UCSD-AML1 (cell line): Measurements from ENCODE around the gene MEGF11.

Source experiments
- DNase-seq: peaks from one replicate; lab custom pipeline; 2025; ENCODE audit not compliant: unreplicated experiment; lab: John Stamatoyannopoulos, UW

Gene MEGF11

DNA sequence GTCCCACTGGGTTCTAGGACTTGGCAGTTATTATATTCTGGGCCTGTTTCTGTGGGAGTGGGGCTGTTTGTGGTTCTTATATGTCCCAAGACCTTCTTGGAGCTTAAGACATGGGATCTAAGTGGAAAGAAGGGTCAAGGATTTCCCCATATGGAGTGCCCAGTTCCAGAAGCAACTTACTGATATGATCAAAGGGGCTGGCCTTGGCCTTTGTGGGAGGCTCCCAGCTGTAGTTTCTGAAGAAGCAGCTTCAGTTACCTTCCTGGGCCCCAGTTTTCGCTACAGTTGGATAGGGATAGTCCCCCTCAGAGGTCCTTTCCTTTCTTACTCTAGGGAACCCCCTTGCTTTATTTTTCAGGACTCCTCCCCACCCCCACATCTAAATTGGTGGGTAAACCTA is 328.2 kb downstream of the MEGF11 start:
- no peak for DNase-seq

DNA sequence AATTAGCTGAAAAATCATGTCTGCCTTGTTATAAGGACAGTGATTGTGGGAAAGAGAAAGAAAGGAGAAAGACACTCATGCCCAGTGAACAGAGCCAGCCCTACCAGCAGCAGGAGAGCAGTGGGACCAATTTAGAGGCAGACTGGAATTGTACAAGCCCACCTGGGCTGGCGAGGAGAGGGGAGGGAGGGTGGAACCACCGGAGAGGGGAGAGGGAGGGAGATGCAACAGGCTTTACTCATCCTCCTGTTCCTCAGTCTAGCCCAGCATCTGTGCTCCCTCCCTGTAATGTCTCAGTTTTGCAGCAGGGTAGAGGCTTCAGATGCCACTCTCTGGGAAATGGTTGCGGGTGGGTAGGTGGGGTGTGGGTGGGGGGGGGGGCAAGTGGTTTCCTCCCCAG is 329.5 kb downstream of the MEGF11 start:
- DNase-seq, result no peak

DNA sequence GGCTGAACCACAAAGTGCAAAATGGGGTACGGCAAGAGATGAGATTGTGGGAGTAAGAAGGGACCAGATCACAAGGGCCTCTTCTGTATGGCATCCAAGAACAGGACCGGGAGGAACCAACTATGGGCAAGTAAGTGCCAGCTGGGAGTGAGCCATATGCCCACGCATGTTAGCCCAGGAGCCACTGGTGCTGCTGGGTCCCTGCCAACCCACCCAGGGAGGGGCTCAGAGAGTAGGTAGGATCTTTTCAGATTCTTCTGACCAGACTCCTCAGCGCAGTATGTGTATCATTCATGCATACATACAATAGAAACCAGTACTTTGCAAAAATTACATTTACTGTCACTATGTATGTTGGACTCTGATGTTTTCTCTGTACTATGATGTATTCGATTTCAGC is 330.3 kb downstream of the MEGF11 start:
- DNase-seq, result no peak

DNA sequence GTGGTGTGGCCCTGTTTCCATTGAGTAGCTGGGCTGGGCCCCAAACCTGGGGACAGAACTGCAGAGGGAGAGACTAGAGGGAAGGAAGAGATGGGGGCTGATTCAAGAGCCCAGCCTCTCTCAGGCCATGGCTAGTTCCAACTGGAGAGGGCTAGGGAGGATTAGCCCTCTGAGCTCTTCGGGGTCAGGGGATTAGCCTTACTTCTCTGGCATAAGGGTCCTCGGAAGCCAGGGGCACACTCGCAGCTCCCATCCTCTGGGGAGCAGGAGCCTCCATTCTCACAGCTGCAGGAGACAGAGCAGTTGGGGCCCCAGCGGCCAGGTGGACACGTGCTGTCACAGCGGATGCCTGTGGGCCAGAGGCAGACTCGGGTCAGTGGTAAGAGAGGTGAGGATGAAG is 330.9 kb downstream of the MEGF11 start:
- no peak for DNase-seq

DNA sequence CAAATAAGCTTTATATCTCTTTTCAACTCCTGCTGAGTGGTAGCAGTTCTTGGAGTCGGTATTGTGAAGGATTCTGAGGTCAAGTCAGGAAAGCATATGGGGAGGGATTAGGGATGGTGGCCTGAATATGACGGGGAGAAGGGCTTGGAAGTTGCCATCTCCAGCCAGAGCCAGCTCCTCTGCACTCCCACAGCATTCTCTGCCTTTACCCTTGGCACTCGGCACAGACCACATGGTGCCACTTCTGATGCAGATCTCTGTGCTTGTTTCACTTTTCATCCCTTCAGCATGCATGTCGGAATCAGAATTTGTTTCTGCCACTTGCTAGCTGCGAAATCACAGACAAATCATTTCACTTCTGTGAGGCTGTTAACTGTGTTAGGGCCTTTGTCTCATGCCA is 331.8 kb downstream of the MEGF11 start:
- DNase-seq, result no peak

DNA sequence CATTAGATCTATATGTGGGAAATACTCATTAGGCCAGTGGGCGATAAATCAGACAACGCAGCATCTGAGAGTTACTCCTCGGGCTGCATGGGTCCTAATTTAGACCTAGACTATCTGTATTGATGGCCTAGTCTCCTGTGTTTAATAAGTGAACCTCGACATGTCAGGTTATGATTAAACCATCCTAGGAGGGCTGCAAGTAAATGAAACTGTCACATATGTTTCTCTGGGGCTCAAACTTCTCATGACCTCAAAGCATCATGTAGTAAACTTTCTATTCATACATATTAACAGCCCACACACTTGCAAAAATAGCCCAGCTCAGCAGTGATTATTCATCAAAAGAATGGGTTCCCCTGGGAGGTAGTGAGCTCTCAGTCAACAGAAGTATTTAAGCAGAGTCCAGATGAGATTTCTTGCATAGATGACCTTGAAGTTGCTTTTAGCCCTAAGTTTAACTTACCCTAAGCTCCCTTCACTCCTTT is 332.7 kb downstream of the MEGF11 start:
- DNase-seq, result no peak

DNA sequence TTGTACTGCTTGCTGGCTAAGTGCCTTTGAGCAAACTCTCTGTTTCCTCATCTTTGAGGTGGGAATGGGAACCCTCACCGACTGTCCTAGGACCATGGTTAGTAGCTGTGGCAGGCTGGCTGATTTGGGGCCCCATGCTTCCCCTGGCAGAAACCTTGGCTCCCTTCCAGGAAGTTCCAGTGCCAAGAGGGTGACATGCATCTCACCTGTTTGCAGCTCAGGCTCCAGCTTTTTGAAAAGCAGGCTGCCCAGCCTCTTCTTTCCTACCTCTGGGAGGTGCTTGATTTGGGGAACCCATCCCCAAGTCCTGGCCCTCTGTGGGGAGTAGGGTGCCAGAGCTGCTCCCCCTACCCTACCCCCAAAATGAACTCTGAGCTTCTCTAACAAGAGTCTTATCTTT is 333.4 kb downstream of the MEGF11 start:
- no peak for DNase-seq

DNA sequence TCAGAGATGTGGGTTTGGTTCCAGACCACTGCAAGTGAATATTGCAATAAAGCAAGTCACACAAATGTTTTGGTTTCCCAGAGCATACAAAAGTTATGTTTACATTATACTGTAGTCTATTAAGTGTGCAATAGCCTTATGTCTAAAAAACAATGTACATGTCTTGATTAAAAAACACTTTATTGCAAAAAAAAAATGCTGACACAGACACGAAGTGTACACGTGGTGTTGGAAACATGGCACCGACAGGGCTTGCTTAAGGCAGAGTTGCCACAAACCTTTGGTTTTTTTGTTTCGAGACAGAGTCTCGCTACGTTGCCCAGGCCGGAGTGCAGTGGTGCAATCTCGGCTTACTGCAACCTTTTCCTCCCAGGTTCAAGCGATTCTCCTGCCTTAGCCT is 334.2 kb downstream of the MEGF11 start:
- DNase-seq, result no peak

DNA sequence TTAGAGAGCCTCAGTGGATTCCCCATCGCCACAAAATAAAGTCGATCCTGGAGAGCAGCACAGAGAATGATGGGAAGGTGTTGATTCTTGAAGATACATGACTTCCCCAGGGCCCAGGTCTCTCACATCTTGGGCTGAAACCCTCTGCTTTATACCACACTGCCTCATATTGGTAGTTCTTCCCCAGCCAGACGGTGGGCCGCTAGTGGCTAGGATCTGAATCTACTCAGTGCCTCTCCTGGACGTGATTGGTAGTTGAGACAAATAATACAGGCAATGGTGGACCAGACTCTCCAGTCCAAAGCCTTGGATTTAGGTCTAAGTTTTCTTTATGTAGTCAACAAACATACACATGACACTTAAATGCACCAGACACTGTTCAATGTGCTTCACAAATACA is 334.6 kb downstream of the MEGF11 start:
- no peak for DNase-seq

DNA sequence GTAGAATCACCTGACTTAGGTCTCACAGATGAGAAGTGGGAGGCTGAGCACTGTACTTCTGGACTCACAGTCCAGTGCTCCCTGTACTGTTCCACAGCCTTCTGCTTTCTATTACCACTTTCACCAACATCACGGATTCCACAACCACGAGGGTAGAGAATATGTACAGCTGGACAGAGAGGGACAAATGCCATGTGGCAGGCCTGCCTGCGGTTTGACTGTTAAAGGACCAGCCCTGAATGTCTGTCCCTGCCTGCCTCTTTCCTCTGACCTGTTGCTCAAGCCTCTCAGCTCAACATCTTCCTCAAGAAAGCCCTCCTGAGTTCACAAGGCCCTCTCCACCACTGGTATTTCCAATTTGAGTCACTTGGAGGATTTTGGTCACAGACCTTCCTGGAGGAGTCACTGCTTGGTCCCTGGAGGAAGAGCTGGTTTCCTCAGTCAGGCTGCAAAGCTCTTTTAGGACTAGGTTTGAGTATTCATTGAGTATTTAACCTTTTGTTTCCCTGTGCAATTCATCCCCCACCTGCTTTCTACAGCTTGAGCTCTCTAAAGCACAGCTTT is 335.1 kb downstream of the MEGF11 start:
- no peak for DNase-seq

DNA sequence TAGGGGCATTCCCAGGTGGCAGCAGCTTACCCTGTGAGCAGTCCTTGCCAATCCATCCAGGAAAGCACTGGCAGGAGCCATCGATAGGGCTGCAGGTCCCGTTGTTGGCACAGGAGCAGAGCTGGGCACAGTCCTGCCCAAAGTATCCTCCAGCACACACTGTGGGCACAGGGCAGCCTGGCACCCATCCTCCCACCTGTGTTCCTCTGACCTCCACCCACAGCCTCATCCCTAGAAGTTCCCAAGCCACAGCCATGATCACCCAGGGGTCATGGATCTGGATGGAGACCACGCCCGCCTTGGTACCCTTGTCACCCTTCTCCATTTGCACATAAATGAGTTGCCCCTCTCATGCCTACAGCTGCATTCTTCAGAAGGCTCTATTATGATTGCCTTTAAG is 335.6 kb downstream of the MEGF11 start:
- DNase-seq, result no peak

DNA sequence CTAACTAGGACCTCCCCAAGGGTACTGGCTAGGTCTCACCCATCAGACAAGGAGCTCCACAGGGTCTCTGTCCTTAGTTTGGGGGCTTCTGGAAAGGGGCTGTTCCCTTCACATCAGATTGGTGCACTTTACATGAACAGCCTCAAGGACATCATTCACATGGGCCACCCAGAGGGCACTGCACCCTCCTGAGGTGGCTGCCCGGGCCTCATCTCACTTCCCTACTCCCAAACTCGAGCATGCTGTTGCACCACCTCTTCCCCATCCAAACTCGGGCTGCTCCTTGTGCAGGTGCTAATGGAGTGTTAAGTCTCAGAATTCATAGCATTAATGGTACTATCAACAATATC is 336.2 kb downstream of the MEGF11 start:
- no peak for DNase-seq

DNA sequence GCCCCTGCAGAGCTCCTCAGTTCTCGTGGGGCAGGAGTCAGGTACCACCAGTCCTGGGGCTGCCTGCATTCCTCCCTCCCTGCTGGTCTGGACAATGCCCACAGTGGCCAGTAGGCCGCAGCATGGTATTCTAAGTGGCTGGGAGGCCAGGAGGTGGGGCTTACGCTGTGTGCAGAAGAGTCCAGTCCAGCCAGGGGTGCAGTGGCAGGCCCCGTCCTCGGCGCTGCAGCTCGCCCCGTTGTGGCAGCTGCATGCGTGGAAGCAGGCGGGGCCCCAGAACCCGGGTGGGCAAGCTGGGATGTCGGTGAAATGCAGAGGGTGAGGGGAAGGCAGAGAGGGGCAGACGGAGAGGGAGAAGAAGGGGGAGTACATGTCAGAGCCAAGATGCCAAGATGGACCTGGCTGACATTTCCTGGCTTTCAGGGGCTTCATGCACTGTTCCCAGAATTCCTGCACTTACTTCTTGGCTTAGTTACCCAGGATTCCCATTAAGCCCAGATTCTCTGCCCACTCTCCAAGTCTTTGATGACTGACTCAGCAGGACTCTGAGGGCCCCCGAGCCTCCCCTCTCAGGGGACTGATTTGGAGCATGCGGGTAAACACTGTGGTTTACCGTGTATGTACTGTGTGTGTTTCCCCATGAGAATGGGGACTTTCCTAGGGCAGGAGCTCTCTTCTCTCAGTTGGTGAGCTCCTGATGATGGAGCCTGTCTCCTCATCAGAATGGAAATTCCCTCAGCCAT is 336.7 kb downstream of the MEGF11 start:
- DNase-seq, result peak; percentile 30

DNA sequence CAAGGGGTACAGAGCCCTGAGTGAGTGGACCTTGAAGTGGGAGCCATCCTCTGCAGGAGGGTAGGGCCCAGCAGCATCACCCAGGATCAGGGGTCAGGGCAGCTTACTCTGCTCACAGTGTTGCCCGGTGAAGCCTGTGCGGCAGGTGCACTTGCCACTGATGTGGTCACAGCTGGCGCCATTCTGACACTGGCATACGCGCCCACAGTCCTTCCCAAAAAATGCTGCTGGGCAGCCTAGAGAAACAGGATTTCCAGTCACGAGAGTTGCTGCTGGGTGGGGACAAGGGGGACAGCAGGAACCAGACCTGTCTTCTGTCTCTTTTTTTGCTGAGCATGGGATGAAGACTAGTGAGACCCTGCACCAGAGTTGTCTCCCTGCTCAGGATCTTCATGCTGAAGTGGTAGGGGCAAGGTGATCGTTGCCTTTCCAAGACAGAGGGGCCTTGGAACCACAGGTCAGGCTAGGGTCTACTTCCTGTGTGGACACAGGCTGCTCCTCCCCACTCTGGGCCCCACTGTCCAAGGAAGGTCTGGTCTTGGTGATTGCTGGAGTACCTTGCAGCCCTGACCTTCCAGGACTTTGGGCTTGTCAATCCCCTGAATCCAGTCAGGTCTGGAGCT is 337.4 kb downstream of the MEGF11 start:
- no peak for DNase-seq

DNA sequence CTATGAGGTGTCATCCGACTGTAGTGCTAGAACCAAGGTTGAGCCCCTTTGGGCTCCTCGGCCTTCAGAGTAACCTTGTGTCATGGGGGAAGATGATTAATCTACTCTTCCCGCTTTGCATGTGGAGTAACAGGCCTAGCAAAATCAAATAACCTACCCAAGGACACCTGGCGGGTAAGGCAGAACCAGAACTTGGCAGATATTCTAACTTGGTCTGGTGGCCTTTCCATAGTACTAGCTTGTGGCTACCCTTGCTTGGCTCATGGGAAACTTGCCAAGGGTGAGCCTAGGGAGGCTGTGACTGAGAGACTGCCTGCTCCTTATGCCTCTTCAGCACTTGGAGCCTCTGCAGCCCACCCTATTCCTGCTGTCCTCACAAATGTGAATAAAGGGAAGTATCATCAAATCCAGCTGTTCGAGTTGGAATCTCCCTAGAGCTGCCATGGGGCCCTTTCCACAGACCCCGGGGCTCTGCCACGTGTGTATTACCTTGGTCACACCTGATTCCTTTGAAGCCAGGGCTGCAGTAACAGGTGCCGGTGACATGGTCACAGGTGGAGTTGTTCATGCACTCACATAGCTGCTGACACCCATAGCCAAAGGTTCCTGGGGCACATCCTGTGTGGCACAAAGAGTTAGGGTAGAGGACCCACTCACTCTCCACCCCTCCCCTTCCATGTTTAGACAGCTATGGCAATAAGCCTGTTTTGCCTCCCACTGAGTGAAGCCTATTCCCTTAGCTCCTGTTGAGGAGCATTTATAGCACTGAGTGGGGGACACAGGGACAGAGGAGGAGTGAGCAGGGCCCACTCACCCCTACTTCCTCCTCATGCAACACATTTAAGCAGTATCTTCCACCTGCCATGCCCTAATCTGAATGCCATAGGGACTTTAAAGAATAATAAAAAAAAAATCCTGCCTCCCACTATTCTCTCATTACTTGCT is 338.3 kb downstream of the MEGF11 start:
- no peak for DNase-seq

DNA sequence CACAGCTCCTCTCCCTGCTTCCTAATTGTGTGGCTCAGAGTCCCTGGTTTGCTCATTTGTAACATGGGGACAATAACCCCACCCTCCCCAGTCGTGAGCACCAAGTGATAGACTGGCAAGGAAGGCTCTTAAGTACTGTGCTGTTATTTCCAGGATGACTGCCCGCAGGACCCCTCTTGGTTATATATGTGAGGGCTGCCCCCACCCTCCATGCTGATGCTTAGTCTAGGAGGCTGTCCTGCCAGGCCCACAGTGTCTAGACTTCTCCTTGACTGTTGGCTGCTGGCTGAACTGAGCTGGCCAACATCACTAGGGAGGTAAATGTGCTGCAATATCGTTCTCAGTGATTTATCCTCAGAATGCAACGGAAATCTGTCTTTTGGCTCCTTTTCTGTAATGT is 339.2 kb downstream of the MEGF11 start:
- DNase-seq, result no peak

DNA sequence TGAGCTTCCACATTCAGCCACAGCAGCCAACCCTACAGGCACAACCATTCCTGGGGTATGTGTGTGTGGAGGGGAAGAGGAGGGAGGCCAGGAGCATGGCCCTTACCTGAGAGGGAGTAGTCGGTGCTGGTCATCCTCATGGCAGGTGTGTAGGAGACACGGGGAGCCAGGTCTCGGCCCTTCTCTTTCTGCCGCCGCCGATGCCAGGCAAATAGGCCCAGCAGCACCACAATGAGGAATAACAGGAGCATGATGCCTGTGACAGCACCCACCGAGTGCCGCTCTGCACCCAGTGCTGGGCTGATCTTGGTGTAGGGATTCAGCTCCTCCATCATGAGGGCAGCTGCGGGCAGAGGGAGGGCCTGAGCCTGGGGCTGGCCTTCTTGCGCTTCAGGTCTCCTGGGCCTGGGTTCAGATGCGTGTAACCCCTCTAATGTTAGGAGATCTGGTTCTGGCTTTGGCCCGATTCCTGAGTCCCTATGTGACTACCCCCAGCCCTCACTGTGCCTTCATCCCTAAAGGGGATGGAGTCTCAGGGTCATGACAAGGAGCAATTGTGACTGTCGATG is 339.8 kb downstream of the MEGF11 start:
- no peak for DNase-seq

DNA sequence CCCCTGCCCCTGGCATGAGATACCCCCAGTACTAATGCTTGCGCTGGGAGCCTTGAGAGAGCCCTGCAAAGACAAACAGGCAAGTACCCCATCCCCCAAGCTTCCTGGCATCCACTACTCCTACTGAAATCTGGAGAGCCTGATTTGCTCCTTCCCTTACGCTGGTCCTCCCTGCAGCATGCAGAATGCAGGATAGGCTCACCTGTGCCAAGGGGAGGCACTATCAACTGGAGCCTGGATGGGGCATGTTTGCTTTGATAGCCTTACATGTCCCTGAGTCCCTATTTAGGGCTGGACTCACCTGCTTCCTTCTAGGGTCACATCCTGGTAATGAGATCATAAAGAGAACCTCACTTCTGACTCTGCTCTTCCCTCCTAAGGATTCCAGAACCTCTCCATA is 341.3 kb downstream of the MEGF11 start:
- DNase-seq, result no peak

DNA sequence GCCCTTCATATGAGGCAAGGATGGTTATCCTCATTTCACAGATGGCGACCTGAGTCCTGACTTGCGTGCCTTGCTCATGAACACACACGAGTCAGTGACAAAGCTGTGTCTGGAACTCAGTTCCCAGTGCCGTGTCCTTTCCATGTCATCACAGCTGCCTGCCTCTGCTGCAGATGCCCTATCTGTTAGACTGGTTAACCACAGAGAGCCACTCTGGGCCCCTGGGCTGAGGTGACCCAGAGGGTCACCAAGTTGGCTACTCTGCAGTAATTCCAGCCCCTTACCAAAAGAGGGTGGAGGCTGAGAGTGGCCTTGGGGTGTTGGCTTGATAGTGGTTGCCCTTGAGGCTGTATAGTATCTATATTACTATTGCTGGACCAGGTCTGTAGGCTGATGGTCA is 343.2 kb downstream of the MEGF11 start:
- no peak for DNase-seq

DNA sequence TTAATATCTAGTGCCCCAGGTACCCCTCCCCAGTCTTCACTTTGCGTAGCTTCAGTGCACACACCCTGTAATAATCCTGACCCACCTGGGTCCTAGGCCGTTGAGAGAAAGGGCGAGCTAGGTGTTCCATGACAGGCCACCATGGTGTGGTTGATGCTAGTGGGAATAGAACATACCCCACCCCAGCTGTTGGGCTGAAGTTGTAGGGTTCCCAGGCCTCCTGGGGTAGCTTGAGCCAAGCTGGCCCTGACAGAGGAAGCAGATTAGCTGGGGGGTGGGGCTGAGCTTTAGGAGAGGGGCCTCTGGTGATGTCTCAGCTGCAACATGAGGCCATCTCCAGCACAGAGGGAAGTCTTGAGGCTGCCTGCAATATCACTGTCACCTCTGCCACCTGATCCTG is 343.7 kb downstream of the MEGF11 start:
- no peak for DNase-seq

DNA sequence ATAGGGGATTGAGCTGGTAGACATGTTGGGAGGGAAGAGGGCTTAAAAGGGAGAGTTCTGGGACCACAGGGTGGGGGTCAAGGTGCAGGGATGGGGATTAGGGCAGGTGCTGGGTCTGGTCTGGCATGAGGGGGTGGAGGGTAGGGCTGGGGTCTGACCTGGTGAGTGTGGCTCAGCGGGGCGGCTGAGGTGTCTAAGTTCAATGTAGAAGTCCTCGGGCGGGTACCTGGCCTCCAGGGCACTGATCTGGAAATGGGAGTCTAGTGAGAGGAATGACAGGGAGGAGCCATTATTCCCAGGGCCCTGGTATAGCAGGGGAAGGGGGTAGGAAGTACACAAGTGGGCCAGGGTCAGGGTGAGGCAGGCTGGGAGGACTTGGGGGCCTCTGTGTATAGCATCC is 344.7 kb downstream of the MEGF11 start:
- no peak for DNase-seq
